Stimulated activated CD4-positive, alpha-beta T cell treated with anti-CD3 and anti-CD28 coated beads, Interleukin-15, amount 100 ng/mL, for 48 hours (primary cell): ENCODE measurements around the gene DNAH1.

Experiments used
- DNase-seq, 2 donors: peaks; one replicate each; pipeline ENCODE4 v3.0.0-alpha.2; 2020; ENCODE audit warnings: low read depth in 2 of 2

Gene DNAH1

GRCh38 chr3:52357151-52358080 is 41.3 kb downstream of the DNAH1 start:
- no peak for DNase-seq

- no peak for DNase-seq
These were observed 42.3 kb downstream of the DNAH1 start for GRCh38 chr3:52358362-52358940.

- DNase-seq = no peak
These were observed 43.2 kb downstream of the DNAH1 start for GRCh38 chr3:52359116-52359855.

GRCh38 chr3:52361011-52361410 is 44.9 kb downstream of the DNAH1 start:
- DNase-seq = no peak

DNA sequence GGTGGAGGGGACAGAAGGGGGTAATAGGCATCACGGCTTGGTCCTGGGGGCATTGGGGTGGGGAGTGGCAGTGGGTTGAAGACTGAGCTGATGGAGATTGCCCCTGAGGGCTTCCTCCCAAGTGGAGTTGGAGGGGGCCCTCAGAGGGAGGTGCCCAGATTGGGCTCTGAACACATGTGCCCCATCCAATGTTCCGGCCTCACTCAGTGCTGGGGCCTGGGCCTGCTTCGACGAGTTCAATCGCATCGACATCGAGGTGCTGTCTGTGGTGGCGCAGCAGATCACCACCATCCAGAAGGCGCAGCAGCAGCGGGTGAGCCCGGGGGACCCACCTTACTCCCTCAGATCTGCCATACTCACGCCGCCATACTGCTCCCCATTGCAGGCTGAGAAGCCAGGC is 45.3 kb downstream of the DNAH1 start:
- no peak for DNase-seq

DNA sequence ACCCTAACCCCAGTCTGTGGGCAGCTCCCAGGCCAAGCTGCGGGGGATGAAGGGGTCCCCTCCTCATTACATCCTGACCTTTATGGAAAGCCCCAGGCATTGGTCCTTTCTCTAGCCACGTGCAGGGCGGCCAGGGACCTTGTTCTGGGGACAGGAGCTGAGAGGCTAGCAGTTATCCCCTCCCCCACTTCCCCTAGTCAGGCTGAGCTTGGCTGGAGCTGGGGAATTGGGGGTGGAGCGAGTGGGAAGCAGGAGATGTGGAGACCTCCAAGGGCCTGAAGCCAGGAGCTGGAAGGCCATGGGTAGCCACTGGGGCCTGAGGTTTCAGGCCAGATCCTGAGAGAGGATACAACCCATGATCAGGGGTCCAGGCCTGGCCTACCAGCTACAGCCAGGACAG is 45.8 kb downstream of the DNAH1 start:
- no peak for DNase-seq

- no peak for DNase-seq
These were observed 48.4 kb downstream of the DNAH1 start for GRCh38 chr3:52364322-52365035.

DNA sequence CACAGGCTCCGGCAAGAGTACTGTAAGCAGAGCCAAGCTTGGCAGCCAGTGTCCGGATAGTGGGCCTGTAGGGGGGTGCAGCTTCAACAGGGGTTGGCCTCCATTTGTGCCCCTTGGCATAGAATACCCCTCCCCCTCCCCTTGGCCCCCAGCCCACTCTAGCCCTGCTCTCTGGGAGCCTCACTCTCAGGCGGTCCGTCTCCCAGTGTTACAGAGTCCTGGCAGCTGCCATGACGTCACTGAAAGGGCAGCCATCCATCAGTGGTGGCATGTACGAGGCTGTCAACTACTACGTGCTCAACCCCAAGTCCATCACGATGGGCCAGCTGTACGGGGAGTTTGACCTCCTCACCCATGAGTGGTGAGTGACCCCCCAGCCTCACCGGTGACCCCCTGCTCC is 50.4 kb downstream of the DNAH1 start:
- DNase-seq = no peak

GRCh38 chr3:52367891-52368880 is 52.1 kb downstream of the DNAH1 start:
- no peak for DNase-seq

DNA sequence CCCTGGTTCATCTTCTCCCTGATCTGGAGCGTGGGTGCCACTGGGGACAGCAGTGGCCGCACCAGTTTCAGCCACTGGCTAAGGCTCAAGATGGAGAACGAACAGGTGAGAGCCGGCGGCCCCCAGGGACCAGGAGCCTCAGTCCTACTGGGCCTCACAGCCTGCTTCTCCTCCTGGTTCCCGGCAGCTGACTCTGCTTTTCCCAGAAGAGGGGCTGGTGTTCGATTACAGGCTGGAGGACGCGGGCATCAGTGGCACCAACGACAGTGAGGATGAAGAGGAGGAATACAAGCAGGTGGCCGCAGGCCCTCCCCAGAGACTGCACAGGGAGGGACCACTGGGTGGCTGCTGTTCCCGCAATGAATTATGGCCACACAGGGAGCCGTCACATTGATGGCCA is 54.4 kb downstream of the DNAH1 start:
- no peak for DNase-seq

- DNase-seq = no peak
These were observed 56.8 kb downstream of the DNAH1 start for GRCh38 chr3:52372822-52373504.

DNA sequence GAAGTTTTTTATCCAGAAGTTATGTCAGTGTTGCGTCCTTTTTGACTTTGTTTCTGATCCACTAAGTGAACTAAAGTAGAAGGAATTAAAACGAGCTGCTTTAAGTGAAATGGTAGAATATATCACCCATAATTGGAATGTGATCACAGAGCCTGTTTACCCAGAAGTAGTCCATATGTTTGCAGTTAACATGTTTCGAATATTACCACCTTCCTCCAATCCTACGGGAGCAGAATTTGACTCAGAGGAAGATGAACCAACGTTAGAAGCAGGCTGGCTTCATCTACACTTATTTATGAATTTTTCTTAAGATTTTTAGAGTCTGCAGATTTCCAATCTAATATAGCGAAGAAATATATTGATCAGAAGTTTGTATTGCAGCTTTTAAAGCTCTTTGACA is 57.6 kb downstream of the DNAH1 start:
- no peak for DNase-seq

- DNase-seq = no peak
These were observed 58.1 kb downstream of the DNAH1 start for GRCh38 chr3:52374173-52374572.

GRCh38 chr3:52379610-52380009 is 63.5 kb downstream of the DNAH1 start:
- no peak for DNase-seq

GRCh38 chr3:52380023-52380422 is 63.9 kb downstream of the DNAH1 start:
- no peak for DNase-seq

- no peak for DNase-seq
These were observed 65.5 kb downstream of the DNAH1 start for GRCh38 chr3:52381623-52382022.

DNA sequence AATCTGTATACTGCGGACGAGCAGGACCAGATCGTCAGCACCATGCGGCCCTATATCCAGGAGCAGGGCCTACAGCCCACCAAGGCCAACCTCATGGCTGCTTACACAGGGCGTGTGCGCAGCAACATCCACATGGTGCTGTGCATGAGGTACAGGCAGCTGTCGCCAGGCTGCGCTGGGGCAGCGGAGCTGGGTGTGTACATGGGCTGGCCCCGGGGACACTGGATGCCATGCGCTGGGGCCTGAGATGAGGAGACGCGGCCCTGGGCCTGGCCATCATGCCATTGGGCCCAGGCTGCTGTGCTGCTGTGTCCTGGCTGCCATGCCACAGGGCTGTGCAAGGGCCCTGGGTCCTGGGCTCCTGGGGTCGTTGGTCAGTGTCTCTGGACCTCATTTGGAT is 67.3 kb downstream of the DNAH1 start:
- DNase-seq = no peak

GRCh38 chr3:52384019-52384761 is 68.1 kb downstream of the DNAH1 start:
- DNase-seq = no peak

GRCh38 chr3:52385157-52385556 is 69.0 kb downstream of the DNAH1 start:
- no peak for DNase-seq
